Endothelial cell of umbilical vein (primary cell): ENCODE data around the gene CELSR1. TPM values are rescaled to one million over a fixed set of nuclear protein-coding genes. Genes with fewer than 3 reads are reported as not detected.

ENCODE experiments used
- BruUV-seq: library from RNA; stranded (reverse); fragments of 400-500 nt; replicated peaks from 2 replicates; lab custom pipeline; 2021; lab: Mats Ljungman, UMichigan
- CTCF ChIA-PET: fragments of 300-600, 350-600 bp; sonication (Branson Sonifier 250); formaldehyde crosslinking; loops from one replicate; lab custom pipeline; 2021; ENCODE audit warnings: antibody characterized with exemption, inconsistent platforms; lab: Charles Lee
- POLR2A ChIA-PET: fragments of 300-600, 350-600 bp; sonication (Branson Sonifier 250); formaldehyde crosslinking; loops from one replicate; lab custom pipeline; 2021; ENCODE audit warnings: antibody characterized with exemption, inconsistent platforms; lab: Charles Lee
- DNase-seq: peaks from one replicate; pipeline ENCODE4 v3.0.0-alpha.2; 2011; ENCODE audit warnings: low read depth, low spot score
- FAIRE-seq: peaks from 2 replicates; lab custom pipeline; 2011; peaks lifted over from hg19 to GRCh38; lab: Jason Lieb, UNC
- H2AFZ ChIP-seq: 2 replicates; pipeline ENCODE4 v1.6.0; 2012; ENCODE audit warnings: low read depth, low read length, control low read depth, inconsistent platforms
- H3K27ac ChIP-seq: 2 replicates; pipeline ENCODE4 v1.5.1; 2011; ENCODE audit warnings: low read depth, mild to moderate bottlenecking, control low read depth, low read length, moderate library complexity; ENCODE audit not compliant: insufficient read depth
- H3K27me3 ChIP-seq, 2 experiments: 2 replicates each; pipeline versions ENCODE4 v1.6.0 to v1.6.1; 2011; ENCODE audit warnings: low read length in 2 of 2, mixed read lengths in 1 of 2; ENCODE audit not compliant: control insufficient read depth in 2 of 2, insufficient read depth in 2 of 2
- H3K36me3 ChIP-seq, 2 experiments: 2 replicates in 1 of 2; 3 replicates in 1 of 2; pipeline ENCODE4 v1.5.1; 2011; ENCODE audit warnings: low read length in 2 of 2, mild to moderate bottlenecking in 1 of 2, moderate library complexity in 1 of 2; ENCODE audit not compliant: control insufficient read depth in 2 of 2, insufficient read depth in 2 of 2; ENCODE audit errors: extremely low read depth in 1 of 2
- H3K4me1 ChIP-seq: 3 replicates; pipeline ENCODE4 v1.5.1; 2011; ENCODE audit warnings: mild to moderate bottlenecking, low read length; ENCODE audit not compliant: control insufficient read depth, insufficient read depth; ENCODE audit errors: extremely low read depth
- H3K4me2 ChIP-seq: 2 replicates; pipeline ENCODE4 v1.6.1; 2011; ENCODE audit warnings: low read length, control low read depth, mixed read lengths; ENCODE audit not compliant: insufficient read depth
- H3K4me3 ChIP-seq, 3 experiments: fragments of 200-600 bp in 1 of 3; sonication (generic), shearing (Covaris generic) in 1 of 3; replicated peaks in 1 of 3; 2 replicates each; pipeline ENCODE4 v1.5.1; 2011 to 2016; ENCODE audit warnings: control low read depth in 3 of 3, low read length in 3 of 3, mild to moderate bottlenecking in 2 of 3, inconsistent platforms in 1 of 3, low read depth in 1 of 3, moderate library complexity in 1 of 3; ENCODE audit not compliant: insufficient read depth in 1 of 3
- H3K79me2 ChIP-seq: 2 replicates; pipeline ENCODE4 v1.6.0; 2012; ENCODE audit warnings: low read length, inconsistent platforms; ENCODE audit not compliant: control insufficient read depth, insufficient read depth
- H3K9ac ChIP-seq: replicated peaks from 2 replicates; pipeline ENCODE3; 2011; ENCODE audit warnings: low read length, control low read depth; ENCODE audit not compliant: insufficient read depth; ENCODE audit errors: extremely low read depth
- H3K9me1 ChIP-seq: replicated peaks from 3 replicates; pipeline ENCODE4 v1.6.0; 2011; ENCODE audit warnings: mild to moderate bottlenecking, low read length; ENCODE audit not compliant: control insufficient read depth, insufficient read depth; ENCODE audit errors: extremely low read depth
- H3K9me3 ChIP-seq: replicated peaks from 2 replicates; pipeline ENCODE4 v1.5.1; 2012; ENCODE audit warnings: low read length, inconsistent platforms; ENCODE audit not compliant: control insufficient read depth, insufficient read depth
- H4K20me1 ChIP-seq: replicated peaks from 2 replicates; pipeline ENCODE3; 2011; ENCODE audit warnings: mild to moderate bottlenecking, low read length; ENCODE audit not compliant: control insufficient read depth, insufficient read depth; ENCODE audit errors: extremely low read depth
- EZH2 ChIP-seq: IDR thresholded peaks from 2 replicates; pipeline ENCODE4 v1.6.1; 2012; ENCODE audit warnings: borderline replicate concordance, low read depth, mild to moderate bottlenecking, moderate library complexity, low read length, inconsistent platforms; ENCODE audit not compliant: severe bottlenecking
- GATA2 ChIP-seq: IDR thresholded peaks from 2 replicates; pipeline ENCODE4 v1.7.0; 2011; ENCODE audit warnings: low read depth, mild to moderate bottlenecking, moderate library complexity, mixed read lengths, low read length; ENCODE audit not compliant: insufficient read length, insufficient read depth
- JUN ChIP-seq: IDR thresholded peaks from 2 replicates; pipeline ENCODE4 v1.6.1; 2011; ENCODE audit warnings: borderline replicate concordance, low read depth; ENCODE audit not compliant: insufficient read length, insufficient read depth
- MYC ChIP-seq: IDR thresholded peaks from one replicate; pipeline ENCODE4 v1.6.1; 2011; ENCODE audit warnings: mild to moderate bottlenecking, low read depth, low read length
- POLR2A ChIP-seq: IDR thresholded peaks from 2 replicates; pipeline ENCODE4 v1.6.1; 2012; ENCODE audit warnings: low read depth, mild to moderate bottlenecking, control low read depth, low read length
- POLR2AphosphoS5 ChIP-seq: IDR thresholded peaks from 2 replicates; pipeline ENCODE4 v1.6.1; 2012; ENCODE audit warnings: low read depth, mild to moderate bottlenecking, control low read depth, low read length, moderate library complexity; ENCODE audit not compliant: insufficient read depth
- dilution Hi-C: fragments of 300-500 bp; cut with MboI; formaldehyde crosslinking; loops from one replicate; pipeline ENCODE4 v1.15.0; 2019; ENCODE audit warnings: low sequenced_read_pairs; ENCODE audit not compliant: extremely low pct_ligation_motif_present
- intact Hi-C: fragments of 100-400 bp; cut with micrococcal nuclease; formaldehyde crosslinking; loops from one replicate; pipeline ENCODE4 v1.10.0; 2022
- polyA plus RNA-seq, 4 experiments: library from polyadenylated mRNA; depleted of rRNA in 3 of 4; stranded (reverse) in 3 of 4; unstranded in 1 of 4; fragments of >200 nt; gene quantifications; 2 replicates each; pipeline versions ENCODE4 v1.2.1 to v1.2.3, GENCODE V29; 2011 to 2012; ENCODE audit warnings: missing spikeins in 1 of 4
- total RNA-seq: library from RNA; stranded (reverse); gene quantifications from 2 replicates; pipeline ENCODE4 v1.2.3, GENCODE V29; 2021
- TF ChIP-seq, protein P1 (sequence below): IDR thresholded peaks from 2 replicates; pipeline ENCODE4 v1.6.1; 2011; ENCODE audit not compliant: insufficient read depth, insufficient read length
- TF ChIP-seq, protein P2 (sequence below), 2 donors: IDR thresholded peaks; 1 replicate in 1 of 2; 2 replicates in 1 of 2; pipeline ENCODE4 v1.5.1; 2011; ENCODE audit warnings: low read length in 2 of 2, mild to moderate bottlenecking in 2 of 2, moderate library complexity in 2 of 2, control low read depth in 1 of 2, inconsistent platforms in 1 of 2, low read depth in 1 of 2; ENCODE audit not compliant: insufficient read depth in 1 of 2; ENCODE audit errors: extremely low read depth in 1 of 2

The CELSR1 gene
- total and polyA plus RNA-seq, 2 donors (not counting 3 experiments of a cell fraction or from before 2014, with no cell fraction given) = 3.7 to 5.4 TPM

DNA sequence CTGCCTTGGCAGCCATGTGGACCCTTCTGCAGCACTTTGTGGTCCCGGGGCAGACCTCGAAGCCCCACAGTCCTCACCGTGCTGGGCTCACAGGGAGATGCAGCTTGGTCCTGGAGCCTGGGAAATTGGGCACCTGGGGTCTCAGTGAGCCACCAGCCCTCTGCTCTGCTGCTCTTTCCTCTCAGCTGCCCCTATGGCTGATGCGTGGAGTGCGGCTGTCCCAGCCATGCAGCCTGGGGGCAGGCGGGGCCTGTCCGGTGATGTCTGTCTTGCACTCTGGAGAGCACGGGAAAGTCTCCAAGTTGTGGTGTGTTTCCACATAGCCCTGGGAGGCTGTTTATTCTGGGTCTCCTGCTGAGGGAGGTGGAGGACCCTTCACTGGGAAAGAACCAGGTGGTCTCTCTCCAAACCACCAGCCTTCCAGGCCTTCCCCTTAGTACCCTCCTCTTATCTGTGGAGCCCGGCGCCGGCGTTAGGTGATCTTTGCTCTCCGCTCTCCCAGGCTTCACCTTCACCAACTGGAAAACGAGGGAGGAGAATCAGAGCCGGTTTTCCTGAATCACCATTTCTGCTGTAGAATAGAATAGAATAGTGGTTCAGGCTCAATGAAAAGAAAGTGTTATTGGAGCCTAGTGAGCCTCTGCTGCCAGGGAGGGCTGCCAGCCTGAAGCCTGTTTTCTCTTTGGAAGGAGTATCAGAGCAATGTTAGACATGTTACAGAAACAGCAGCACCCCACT lies 41.6 kb upstream of the CELSR1 start:
- Histone ChIP-seq H3K9me1 (no peaks in the 10 kb centered on the region), H3K9me3 (no peaks in the 10 kb centered on the region), H2AFZ (no peak overlapping the region), H3K4me1 (peaks cover 19% of the 10 kb centered on the region), H3K27me3 (no peaks in the 10 kb centered on the region), H3K9ac (no peak overlapping the region), H4K20me1 (no peaks in the 10 kb centered on the region), H3K4me3 (no peak overlapping the region), H3K79me2 (no peaks in the 10 kb centered on the region), H3K36me3 (no peaks in the 10 kb centered on the region), H3K4me2 (no peak overlapping the region), H3K27ac (no peak overlapping the region)
- ChIA-PET POLR2A (no interaction called here), CTCF (no interaction called here)
- intact Hi-C loops = no loop called here
- BruUV-seq = no TSS peak
- FAIRE-seq = no peak
- dilution Hi-C loops = no loop called here
- DNase-seq = no peak
- TF ChIP-seq GATA2 (no peak), POLR2A (no peak), MYC (no peak), POLR2AphosphoS5 (no peak), EZH2 (no peak), JUN (no peak)
- TF ChIP-seq, protein P1, sequence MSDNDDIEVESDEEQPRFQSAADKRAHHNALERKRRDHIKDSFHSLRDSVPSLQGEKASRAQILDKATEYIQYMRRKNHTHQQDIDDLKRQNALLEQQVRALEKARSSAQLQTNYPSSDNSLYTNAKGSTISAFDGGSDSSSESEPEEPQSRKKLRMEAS = no peak
- TF ChIP-seq, protein P2, sequence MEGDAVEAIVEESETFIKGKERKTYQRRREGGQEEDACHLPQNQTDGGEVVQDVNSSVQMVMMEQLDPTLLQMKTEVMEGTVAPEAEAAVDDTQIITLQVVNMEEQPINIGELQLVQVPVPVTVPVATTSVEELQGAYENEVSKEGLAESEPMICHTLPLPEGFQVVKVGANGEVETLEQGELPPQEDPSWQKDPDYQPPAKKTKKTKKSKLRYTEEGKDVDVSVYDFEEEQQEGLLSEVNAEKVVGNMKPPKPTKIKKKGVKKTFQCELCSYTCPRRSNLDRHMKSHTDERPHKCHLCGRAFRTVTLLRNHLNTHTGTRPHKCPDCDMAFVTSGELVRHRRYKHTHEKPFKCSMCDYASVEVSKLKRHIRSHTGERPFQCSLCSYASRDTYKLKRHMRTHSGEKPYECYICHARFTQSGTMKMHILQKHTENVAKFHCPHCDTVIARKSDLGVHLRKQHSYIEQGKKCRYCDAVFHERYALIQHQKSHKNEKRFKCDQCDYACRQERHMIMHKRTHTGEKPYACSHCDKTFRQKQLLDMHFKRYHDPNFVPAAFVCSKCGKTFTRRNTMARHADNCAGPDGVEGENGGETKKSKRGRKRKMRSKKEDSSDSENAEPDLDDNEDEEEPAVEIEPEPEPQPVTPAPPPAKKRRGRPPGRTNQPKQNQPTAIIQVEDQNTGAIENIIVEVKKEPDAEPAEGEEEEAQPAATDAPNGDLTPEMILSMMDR (IDR thresholded peaks at IDR 0.05; ENCODE audit: extremely low read depth in 1 of 2, insufficient read depth in 1 of 2, low read depth in 1 of 2, low read length in 2 of 2) = no peak
